Transverse colon (tissue), 4 donors: ENCODE data around the gene SCN5A. TPM values are rescaled to one million over a fixed set of nuclear protein-coding genes. Genes with fewer than 3 reads are reported as not detected.
"Not testable (repeated sequence)": the region's sequence is repeated elsewhere in the genome, so short reads cannot be mapped to it uniquely, and the experiment has no call there.

ENCODE experiments used
- DNase-seq: peaks from one replicate; pipeline ENCODE4 v3.0.0-alpha.2; 2019
- H3K27ac ChIP-seq, 4 donors: fragments of 200-600 bp; sonication (generic); 2 replicates each; pipeline ENCODE4 v1.5.1; 2016 to 2018; ENCODE audit warnings: inconsistent platforms in 4 of 4
- H3K27me3 ChIP-seq: fragments of 200-600 bp; sonication (generic); 2 replicates; pipeline ENCODE4 v1.5.1; 2017; ENCODE audit warnings: inconsistent platforms
- H3K36me3 ChIP-seq, 4 donors: fragments of 200-600 bp; sonication (generic); 2 replicates each; pipeline ENCODE4 v1.5.1; 2017 to 2019; ENCODE audit warnings: inconsistent platforms in 4 of 4
- H3K4me1 ChIP-seq, 4 donors: fragments of 200-600 bp; sonication (generic); 2 replicates each; pipeline ENCODE4 v1.5.1; 2017 to 2020; ENCODE audit warnings: inconsistent platforms in 4 of 4
- H3K4me3 ChIP-seq, 4 donors: fragments of 200-600 bp; sonication (generic); 1 replicate in 1 of 4; 2 replicates in 3 of 4; pipeline versions ENCODE4 v1.5.1 to v1.6.1; 2017 to 2019; ENCODE audit warnings: inconsistent platforms in 4 of 4
- H3K9me3 ChIP-seq, 2 donors: fragments of 200-600 bp; sonication (generic); 2 replicates each; pipeline ENCODE4 v1.5.1; 2017 to 2019; ENCODE audit warnings: inconsistent platforms in 2 of 2
- CTCF ChIP-seq, 5 experiments: fragments of 200-600 bp in 3 of 5; fragments of 450-650 bp in 2 of 5; sonication (generic) in 3 of 5; IDR thresholded peaks; 1 replicate in 2 of 5; 2 replicates in 3 of 5; pipeline ENCODE4 v1.5.1; 2016 to 2017; ENCODE audit warnings: antibody characterized with exemption in 5 of 5, inconsistent platforms in 3 of 5, mild to moderate bottlenecking in 2 of 5, moderate library complexity in 1 of 5
- EP300 ChIP-seq: sonication (generic); formaldehyde crosslinking; IDR thresholded peaks from one replicate; pipeline ENCODE4 v1.6.1; 2017; ENCODE audit warnings: antibody characterized with exemption, low read depth
- POLR2A ChIP-seq: fragments of 450-650 bp; IDR thresholded peaks from one replicate; pipeline ENCODE4 v1.6.1; 2016; ENCODE audit warnings: antibody characterized with exemption, mild to moderate bottlenecking, moderate library complexity
- POLR2AphosphoS5 ChIP-seq, 3 donors: sonication (generic); formaldehyde crosslinking; IDR thresholded peaks; one replicate each; pipeline ENCODE4 v1.6.1; 2016; ENCODE audit warnings: antibody characterized with exemption in 3 of 3
- WGBS, 2 donors: methylation state at CpG; one replicate each; pipeline ENCODE4 v1.1.5; 2018; ENCODE audit warnings: low coverage in 1 of 2; 5-methylcytosine and 5-hydroxymethylcytosine counted together
- in situ Hi-C, 4 donors: fragments of 200-750 bp; cut with MboI; loops; one replicate each; pipeline versions ENCODE4 v1.15.0 to v1.15.1; 2017; ENCODE audit warnings: low sequenced_read_pairs in 3 of 4, low pct_ligation_motif_present in 1 of 4, low pct_unique_long_range_greater_than_20kb in 1 of 4
- intact Hi-C: fragments of 100-400 bp; cut with DNase I; formaldehyde crosslinking; loops from one replicate; pipeline ENCODE4 v1.15.1; 2023; ENCODE audit warnings: low total_unique reads
- total RNA-seq, 4 donors: library from RNA; depleted of rRNA; stranded (reverse); fragments of >200 nt; gene quantifications; one replicate each; pipeline ENCODE4 v1.1.0, GENCODE V29; 2016

The SCN5A gene
- total RNA-seq, 4 donors from 2014 or later: 0.16 to 0.27 TPM; not detected in 2

- TF ChIP-seq CTCF (IDR thresholded peaks at IDR 0.05): no peak
- TF ChIP-seq POLR2AphosphoS5 (IDR thresholded peaks at IDR 0.05): no peak
- no peak for TF ChIP-seq EP300
- no peak for TF ChIP-seq POLR2A
- WGBS, 2 donors: 90% methylated on average over 4 of the region's 4 CpGs; no CpG with 5 or more reads in 1 of the 2 donors
- H3K27ac ChIP-seq: no peak overlapping the region
- H3K9me3 ChIP-seq: no peaks in the 10 kb centered on the region
- no peaks in the 10 kb centered on the region for H3K4me1 ChIP-seq
- no peaks in the 10 kb centered on the region for H3K36me3 ChIP-seq
- no peak overlapping the region for H3K4me3 ChIP-seq
- intact Hi-C loops (no loop called here), in situ Hi-C loops (no loop called here)
- no peaks in the 10 kb centered on the region for H3K27me3 ChIP-seq
- DNase-seq: no peak
Observed at GRCh38 chr3:38567498-38567897, 82.0 kb downstream of the SCN5A start.

- DNase-seq, in situ Hi-C loops, H3K4me3 ChIP-seq, H3K4me1 ChIP-seq, intact Hi-C loops, H3K27ac ChIP-seq, H3K9me3 ChIP-seq, H3K36me3 ChIP-seq, H3K27me3 ChIP-seq: not testable (repeated sequence)
- 82% methylated on average over 4 of the region's 7 CpGs; no CpG with 5 or more reads in 1 of the 2 donors for whole genome bisulfite sequencing, 2 donors
Observed at GRCh38 chr3:38566794-38567193, 82.7 kb downstream of the SCN5A start.

GRCh38 chr3:38566215-38566528, 83.3 kb downstream of the SCN5A start:
- WGBS, 2 donors: 92 to 100% methylated on average over 1 to 13 of the region's 13 CpGs
- Histone ChIP-seq H3K27ac (no peak overlapping the region), H3K4me1 (no peaks in the 10 kb centered on the region), H3K4me3 (no peak overlapping the region), H3K27me3 (no peaks in the 10 kb centered on the region), H3K36me3 (no peaks in the 10 kb centered on the region), H3K9me3 (no peaks in the 10 kb centered on the region)
- intact Hi-C loops: no loop called here
- DNase-seq: no peak
- TF ChIP-seq POLR2A (no peak), CTCF (IDR thresholded peaks at IDR 0.05) (no peak), EP300 (no peak), POLR2AphosphoS5 (IDR thresholded peaks at IDR 0.05) (no peak)
- in situ Hi-C loops: no loop called here

- TF ChIP-seq CTCF (IDR thresholded peaks at IDR 0.05) (no peak), POLR2AphosphoS5 (IDR thresholded peaks at IDR 0.05) (no peak)
- Histone ChIP-seq H3K4me3 (no peak overlapping the region), H3K36me3 (no peaks in the 10 kb centered on the region), H3K4me1 (no peaks in the 10 kb centered on the region), H3K27ac (no peak overlapping the region), H3K27me3 (no peaks in the 10 kb centered on the region), H3K9me3 (no peaks in the 10 kb centered on the region)
- in situ Hi-C loops (no loop called here), intact Hi-C loops (no loop called here)
- DNase-seq: no peak
- WGBS, 2 donors: 84 to 100% methylated on average over 2 to 13 of the region's 13 CpGs
Observed at GRCh38 chr3:38565339-38566214, 83.9 kb downstream of the SCN5A start.
